ENCODE measurements around the gene NSUN6. TPM values are rescaled to one million over a fixed set of nuclear protein-coding genes. Genes with fewer than 3 reads are reported as not detected.

The NSUN6 gene
- total RNA-seq, 2 donors from 2014 or later, result 8.3 to 13.1 TPM

GRCh38 chr10:18611168-18611567 lies 40.2 kb downstream of the NSUN6 start:
- no peak overlapping the region for H3K9ac ChIP-seq (ENCODE audit: low read depth in 2 of 2, low read length in 2 of 2)

GRCh38 chr10:18610517-18610916 lies 40.9 kb downstream of the NSUN6 start:
- no peaks in the 10 kb centered on the region for H3K36me3 ChIP-seq
- TF ChIP-seq CTCF (IDR thresholded peaks at IDR 0.05), result no peak
- H3K27ac ChIP-seq, result peak overlapping the region; percentile 38
- no peak overlapping the region for H3K4me3 ChIP-seq
- DNase-seq, result peak; percentile 47
- no peaks in the 10 kb centered on the region for H3K27me3 ChIP-seq
- intact Hi-C loops (cut with DNase I), result no loop called here
- H3K4me1 ChIP-seq, result no peaks in the 10 kb centered on the region
- no peaks in the 10 kb centered on the region for H3K9me3 ChIP-seq
- H3K9ac ChIP-seq (ENCODE audit: low read depth in 2 of 2, low read length in 2 of 2), result no peak overlapping the region

More at GRCh38 chr10:18611168-18611567, 40.2 kb downstream of the NSUN6 start:
- no peaks in the 10 kb centered on the region for H3K27me3 ChIP-seq
- intact Hi-C loops (cut with DNase I), result no loop called here
- no peak for TF ChIP-seq CTCF (IDR thresholded peaks at IDR 0.05)
- H3K4me1 ChIP-seq, result no peaks in the 10 kb centered on the region
- H3K27ac ChIP-seq, result peak overlapping the region; percentile 38
- H3K36me3 ChIP-seq, result no peaks in the 10 kb centered on the region
- H3K9me3 ChIP-seq, result no peaks in the 10 kb centered on the region
- DNase-seq, result no peak
- no peak overlapping the region for H3K4me3 ChIP-seq

GRCh38 chr10:18608596-18608995 lies 42.8 kb downstream of the NSUN6 start:
- H3K4me1 ChIP-seq, result no peaks in the 10 kb centered on the region
- no peaks in the 10 kb centered on the region for H3K9me3 ChIP-seq
- H3K36me3 ChIP-seq, result no peaks in the 10 kb centered on the region
- H3K27me3 ChIP-seq, result no peaks in the 10 kb centered on the region
- no peak overlapping the region for H3K27ac ChIP-seq
- no peak for DNase-seq
- no peak for TF ChIP-seq CTCF (IDR thresholded peaks at IDR 0.05)
- intact Hi-C loops (cut with DNase I), result no loop called here
- no peak overlapping the region for H3K9ac ChIP-seq (ENCODE audit: low read depth in 2 of 2, low read length in 2 of 2)
- no peak overlapping the region for H3K4me3 ChIP-seq

- peak; percentile 47 for DNase-seq
- no peaks in the 10 kb centered on the region for H3K9me3 ChIP-seq
- H3K36me3 ChIP-seq, result no peaks in the 10 kb centered on the region
- TF ChIP-seq CTCF (IDR thresholded peaks at IDR 0.05), result no peak
- H3K4me1 ChIP-seq, result no peaks in the 10 kb centered on the region
- no peak overlapping the region for H3K27ac ChIP-seq
- no peak overlapping the region for H3K9ac ChIP-seq (ENCODE audit: low read depth in 2 of 2, low read length in 2 of 2)
- intact Hi-C loops (cut with DNase I), result no loop called here
- H3K4me3 ChIP-seq, result no peak overlapping the region
- H3K27me3 ChIP-seq, result no peaks in the 10 kb centered on the region
These were observed 43.6 kb downstream of the NSUN6 start for GRCh38 chr10:18607503-18608378.

GRCh38 chr10:18606051-18606695 lies 45.2 kb downstream of the NSUN6 start:
- H3K9me3 ChIP-seq, result no peaks in the 10 kb centered on the region
- H3K9ac ChIP-seq (ENCODE audit: low read depth in 2 of 2, low read length in 2 of 2), result no peak overlapping the region
- H3K4me1 ChIP-seq, result no peaks in the 10 kb centered on the region
- H3K27me3 ChIP-seq, result no peaks in the 10 kb centered on the region
- no peaks in the 10 kb centered on the region for H3K36me3 ChIP-seq
- H3K4me3 ChIP-seq, result no peak overlapping the region
- intact Hi-C loops (cut with DNase I), result no loop called here
- no peak for TF ChIP-seq CTCF (IDR thresholded peaks at IDR 0.05)
- H3K27ac ChIP-seq, result no peak overlapping the region
- DNase-seq, result no peak
